ENCODE data around the gene RNF212.

DNA sequence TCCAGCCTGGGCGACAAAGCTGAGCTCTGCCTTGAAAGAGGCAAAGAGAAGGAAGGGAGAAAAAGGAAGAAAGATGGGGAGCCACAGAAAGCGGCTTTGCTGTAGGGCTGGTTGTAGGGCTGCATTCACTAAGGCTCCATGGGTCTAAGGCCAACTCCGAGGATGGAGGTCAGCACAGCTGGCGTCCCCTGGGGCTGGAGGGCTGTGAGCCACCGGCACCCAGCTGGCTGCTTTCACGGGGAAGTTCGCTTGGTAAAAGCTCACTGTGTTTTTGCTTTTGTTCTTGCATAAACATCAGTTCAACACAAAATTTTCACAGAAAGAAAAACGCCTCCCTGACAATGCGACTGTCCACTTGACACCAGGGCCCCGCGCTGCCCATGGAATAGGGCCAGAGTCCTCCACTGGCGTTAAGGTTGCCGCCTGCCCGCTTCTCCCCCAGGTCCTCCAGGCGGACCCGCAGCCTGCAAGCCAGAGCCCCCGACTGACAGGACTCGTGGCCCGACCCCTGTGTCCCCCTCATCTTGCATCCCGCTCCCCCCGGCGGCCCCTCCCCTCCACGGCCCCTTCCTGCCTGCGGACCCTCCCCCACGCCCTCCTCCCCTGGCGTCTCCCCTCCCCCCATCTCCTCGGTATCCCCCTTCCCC lies 1.1 kb downstream of the RNF212 start:
- no peak for TF ChIP-seq POLR2A (IDR thresholded peaks at IDR 0.05)
- TF ChIP-seq, protein P1, sequence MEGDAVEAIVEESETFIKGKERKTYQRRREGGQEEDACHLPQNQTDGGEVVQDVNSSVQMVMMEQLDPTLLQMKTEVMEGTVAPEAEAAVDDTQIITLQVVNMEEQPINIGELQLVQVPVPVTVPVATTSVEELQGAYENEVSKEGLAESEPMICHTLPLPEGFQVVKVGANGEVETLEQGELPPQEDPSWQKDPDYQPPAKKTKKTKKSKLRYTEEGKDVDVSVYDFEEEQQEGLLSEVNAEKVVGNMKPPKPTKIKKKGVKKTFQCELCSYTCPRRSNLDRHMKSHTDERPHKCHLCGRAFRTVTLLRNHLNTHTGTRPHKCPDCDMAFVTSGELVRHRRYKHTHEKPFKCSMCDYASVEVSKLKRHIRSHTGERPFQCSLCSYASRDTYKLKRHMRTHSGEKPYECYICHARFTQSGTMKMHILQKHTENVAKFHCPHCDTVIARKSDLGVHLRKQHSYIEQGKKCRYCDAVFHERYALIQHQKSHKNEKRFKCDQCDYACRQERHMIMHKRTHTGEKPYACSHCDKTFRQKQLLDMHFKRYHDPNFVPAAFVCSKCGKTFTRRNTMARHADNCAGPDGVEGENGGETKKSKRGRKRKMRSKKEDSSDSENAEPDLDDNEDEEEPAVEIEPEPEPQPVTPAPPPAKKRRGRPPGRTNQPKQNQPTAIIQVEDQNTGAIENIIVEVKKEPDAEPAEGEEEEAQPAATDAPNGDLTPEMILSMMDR (IDR thresholded peaks at IDR 0.05), result no peak

Data from thyroid gland (tissue), 4 donors.